HepG2 (cell line): ENCODE measurements around the gene MEIS1. TPM values are rescaled to one million over a fixed set of nuclear protein-coding genes. Genes with fewer than 3 reads are reported as not detected.

Experiments
- ATAC-seq: fragments of 200-7000 bp; cut with Tn5 transposase; 3 replicates; pipeline ENCODE4 v1.9.1; 2020; ENCODE audit warnings: mild to moderate bottlenecking, moderate library complexity
- BruUV-seq: library from RNA; stranded (reverse); fragments of 400-500 nt; replicated peaks from 2 replicates; lab custom pipeline; 2021; lab: Mats Ljungman, UMichigan
- CTCF ChIA-PET: fragments of 300-600 bp; formaldehyde crosslinking; extraction: SDS; loops from one replicate; lab custom pipeline; 2021; ENCODE audit warnings: low total read pairs, inconsistent platforms, low intra/inter-chr PET ratio; lab: Yijun Ruan, JAX
- POLR2A ChIA-PET: fragments of 350-600 bp; sonication (Branson Sonifier 250); formaldehyde crosslinking; loops from one replicate; lab custom pipeline; 2020; ENCODE audit warnings: antibody characterized with exemption, inconsistent platforms; lab: Yijun Ruan, JAX
- DNase-seq: peaks from one replicate; pipeline ENCODE4 v3.0.0-alpha.2; 2015; ENCODE audit warnings: low spot score
- FAIRE-seq: peaks from 3 replicates; lab custom pipeline; 2011; peaks lifted over from hg19 to GRCh38; lab: Jason Lieb, UNC
- H2AFZ ChIP-seq: one replicate; pipeline ENCODE4 v1.6.1; 2011; ENCODE audit warnings: low read length, inconsistent platforms
- H3K27ac ChIP-seq: fragments of 300-600 bp; 3 replicates; pipeline ENCODE4 v1.8.0; 2011; ENCODE audit warnings: mixed run types, mild to moderate bottlenecking, mixed read lengths, low read length, inconsistent platforms; ENCODE audit not compliant: insufficient read depth; ENCODE audit errors: extremely low read length
- H3K27me3 ChIP-seq, 2 experiments: fragments of 200-600 bp in 1 of 2; 2 replicates in 1 of 2; 3 replicates in 1 of 2; pipeline versions ENCODE4 v1.6.0 to v1.8.0; 2011; ENCODE audit warnings: low read length in 2 of 2, mild to moderate bottlenecking in 2 of 2, moderate library complexity in 2 of 2, inconsistent platforms in 1 of 2; ENCODE audit not compliant: insufficient read depth in 2 of 2, control insufficient read depth in 1 of 2
- H3K36me3 ChIP-seq, 2 experiments: fragments of 200-600 bp in 1 of 2; replicated peaks in 1 of 2; 2 replicates in 1 of 2; 3 replicates in 1 of 2; pipeline versions ENCODE4 v1.5.1 to v1.8.0; 2011; ENCODE audit warnings: low read length in 2 of 2, inconsistent platforms in 1 of 2; ENCODE audit not compliant: insufficient read depth in 2 of 2, control insufficient read depth in 1 of 2
- H3K4me1 ChIP-seq: 2 replicates; pipeline ENCODE4 v1.5.1; 2012; ENCODE audit warnings: low read length, inconsistent platforms; ENCODE audit not compliant: insufficient read depth
- H3K4me2 ChIP-seq: 2 replicates; pipeline ENCODE4 v1.6.0; 2011; ENCODE audit warnings: low read depth, low read length, inconsistent platforms
- H3K4me3 ChIP-seq, 3 experiments: fragments of 200-600 bp in 1 of 3; sonication (generic), shearing (Covaris generic) in 1 of 3; replicated peaks in 1 of 3; 2 replicates each; pipeline ENCODE4 v1.5.1; 2011 to 2016; ENCODE audit warnings: low read length in 3 of 3, inconsistent platforms in 2 of 3, low read depth in 2 of 3, mild to moderate bottlenecking in 2 of 3, control low read depth in 1 of 3, mixed read lengths in 1 of 3; ENCODE audit not compliant: insufficient read depth in 1 of 3
- H3K79me2 ChIP-seq: one replicate; pipeline ENCODE4 v1.6.1; 2011; ENCODE audit warnings: low read length, inconsistent platforms; ENCODE audit not compliant: insufficient read depth
- H3K9ac ChIP-seq: 2 replicates; pipeline ENCODE4 v1.6.0; 2011; ENCODE audit warnings: mild to moderate bottlenecking, low read depth, low read length, inconsistent platforms; ENCODE audit not compliant: insufficient read depth
- H3K9me3 ChIP-seq: 2 replicates; pipeline ENCODE4 v1.5.1; 2012; ENCODE audit warnings: mild to moderate bottlenecking, low read length
- H4K20me1 ChIP-seq: 2 replicates; pipeline ENCODE4 v1.6.0; 2011; ENCODE audit warnings: inconsistent platforms, mild to moderate bottlenecking, low read length, moderate library complexity; ENCODE audit not compliant: insufficient read depth
- ATF3 ChIP-seq: sonication (generic); formaldehyde crosslinking; IDR thresholded peaks from 2 replicates; pipeline ENCODE4 v1.4.0; 2020; ENCODE audit warnings: missing genetic modification reagents
- ATF7 ChIP-seq, 2 experiments: fragments of 450-650 bp in 1 of 2; sonication (generic) in 1 of 2; formaldehyde crosslinking in 1 of 2; IDR thresholded peaks; 2 replicates each; pipeline versions ENCODE4 v1.4.0 to v1.6.1; 2016 to 2020; ENCODE audit warnings: antibody characterized with exemption in 1 of 2, mild to moderate bottlenecking in 1 of 2, missing genetic modification reagents in 1 of 2
- FOXJ3 ChIP-seq: sonication (generic); formaldehyde crosslinking; IDR thresholded peaks from 2 replicates; pipeline ENCODE4 v1.4.0; 2020; ENCODE audit warnings: missing genetic modification reagents, mild to moderate bottlenecking, borderline replicate concordance
- FOXK1 ChIP-seq: sonication (generic); formaldehyde crosslinking; IDR thresholded peaks from 2 replicates; pipeline ENCODE4 v1.4.0; 2020; ENCODE audit warnings: low read depth, missing genetic modification reagents, borderline replicate concordance
- NRL ChIP-seq: sonication (generic); formaldehyde crosslinking; IDR thresholded peaks from 2 replicates; pipeline ENCODE4 v1.5.0; 2020; ENCODE audit warnings: missing genetic modification reagents, mild to moderate bottlenecking, moderate library complexity, borderline replicate concordance
- SETDB1 ChIP-seq: sonication (generic); formaldehyde crosslinking; IDR thresholded peaks from 2 replicates; pipeline ENCODE4 v1.5.1; 2020; ENCODE audit warnings: missing genetic modification reagents, mild to moderate bottlenecking, borderline replicate concordance
- SIX1 ChIP-seq: sonication (generic); formaldehyde crosslinking; IDR thresholded peaks from 2 replicates; pipeline ENCODE4 v1.4.0; 2020; ENCODE audit warnings: missing genetic modification reagents, borderline replicate concordance
- YY1 ChIP-seq: IDR thresholded peaks from 2 replicates; pipeline ENCODE4 v1.6.1; 2011; ENCODE audit warnings: low read length, low read depth, moderate library complexity, mild to moderate bottlenecking; ENCODE audit not compliant: insufficient read depth, insufficient replicate concordance
- ZBTB21 ChIP-seq: sonication (generic); formaldehyde crosslinking; IDR thresholded peaks from 2 replicates; pipeline ENCODE4 v1.4.0; 2020; ENCODE audit warnings: missing genetic modification reagents
- ZNF18 ChIP-seq: sonication (generic); formaldehyde crosslinking; IDR thresholded peaks from 2 replicates; pipeline ENCODE4 v1.8.0; 2022; ENCODE audit warnings: mild to moderate bottlenecking, missing genetic modification reagents; ENCODE audit not compliant: insufficient replicate concordance
- ZNF180 ChIP-seq: sonication (generic); formaldehyde crosslinking; IDR thresholded peaks from 2 replicates; pipeline ENCODE4 v1.4.0; 2020; ENCODE audit warnings: low read depth, missing genetic modification reagents, borderline replicate concordance
- ZNF510 ChIP-seq: sonication (generic); formaldehyde crosslinking; IDR thresholded peaks from 2 replicates; pipeline ENCODE4 v1.4.0; 2020; ENCODE audit warnings: low read depth, mild to moderate bottlenecking, missing genetic modification reagents
- ZNF607 ChIP-seq: sonication (generic); formaldehyde crosslinking; IDR thresholded peaks from 2 replicates; pipeline ENCODE4 v1.5.1; 2020; ENCODE audit warnings: missing genetic modification reagents, mild to moderate bottlenecking, borderline replicate concordance
- WGBS: methylation state at CpG from one replicate; pipeline ENCODE4 v1.1.6; 2017; ENCODE audit warnings: low lambda C conversion rate; 5-methylcytosine and 5-hydroxymethylcytosine counted together
- in situ Hi-C: cut with HindIII; loops from 2 replicates; pipeline ENCODE4 v1.10.0; 2017; ENCODE audit warnings: low pct_unique_long_range_greater_than_20kb; ENCODE audit not compliant: extremely low pct_ligation_motif_present
- intact Hi-C: fragments of 100-400 bp; cut with micrococcal nuclease; formaldehyde crosslinking; loops from one replicate; pipeline ENCODE4 v1.10.0; 2022; ENCODE audit not compliant: unreplicated experiment
- polyA plus RNA-seq, 8 experiments: library from polyadenylated mRNA; depleted of rRNA in 3 of 8; stranded (reverse) in 7 of 8; unstranded in 1 of 8; fragments of >200 nt; fragmentation: Illumina TruSeq in 4 of 8; extraction: Trizol in 4 of 8; gene quantifications; 2 replicates each; pipeline versions ENCODE4 v1.2.1 to v1.2.3, GENCODE V29; 2011 to 2016; ENCODE audit warnings: low read depth in 4 of 8, missing spikeins in 1 of 8, mixed read lengths in 1 of 8; ENCODE audit not compliant: insufficient read depth in 1 of 8
- total RNA-seq, 5 experiments: library from RNA; depleted of rRNA; stranded (reverse); fragments of >200 nt; fragmentation: Illumina TruSeq; extraction: Trizol; gene quantifications; 2 replicates each; pipeline ENCODE4 v1.2.3, GENCODE V29; 2016; ENCODE audit warnings: low read depth in 1 of 5

Gene MEIS1
- total and polyA plus RNA-seq, 2 of the 13 experiments (the other 11 are each of a cell fraction or from before 2014, with no cell fraction given): 3.8 to 6.0 TPM

DNA sequence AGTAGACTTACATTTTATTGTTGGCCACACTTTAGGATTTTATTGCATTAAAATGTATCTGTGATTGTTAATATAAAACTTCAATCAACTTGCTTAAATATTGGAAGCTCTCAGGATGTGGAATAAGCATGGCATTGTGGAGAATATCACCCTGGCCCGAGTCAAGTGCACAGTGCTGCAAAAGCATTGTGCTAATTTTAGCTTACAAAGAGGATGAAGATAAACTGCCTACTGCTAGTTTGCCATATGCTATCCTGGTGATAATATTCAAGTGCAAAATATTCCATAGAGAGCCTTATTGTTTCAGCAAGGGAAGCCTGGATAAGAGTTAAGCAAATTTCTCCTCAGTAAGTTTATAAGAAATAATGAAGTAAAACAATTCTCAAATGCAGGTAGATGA lies 54.5 kb downstream of the MEIS1 start:
- H3K4me1 ChIP-seq: peaks cover 8% of the 10 kb centered on the region
- POLR2A ChIA-PET: no interaction called here
- no peak overlapping the region for H3K9ac ChIP-seq
- no peak for FAIRE-seq
- intact Hi-C loops (no loop called here), in situ Hi-C loops (no loop called here)
- no peak for ATAC-seq
- H3K36me3 ChIP-seq: no peaks in the 10 kb centered on the region
- TF ChIP-seq ZNF18 (CRISPR knock-in tag): no peak
- no peak for TF ChIP-seq NRL (CRISPR knock-in tag)
- no peak for TF ChIP-seq ZNF607 (CRISPR knock-in tag)
- TF ChIP-seq FOXJ3 (CRISPR knock-in tag): no peak
- TF ChIP-seq ATF7 (IDR thresholded peaks at IDR 0.05): no peak
- no peak for TF ChIP-seq ATF7 (CRISPR knock-in tag; IDR thresholded peaks at IDR 0.05)
- TF ChIP-seq SETDB1 (CRISPR knock-in tag): no peak
- TF ChIP-seq FOXK1 (CRISPR knock-in tag): no peak
- no peak for TF ChIP-seq ZNF180 (CRISPR knock-in tag)
- TF ChIP-seq SIX1 (CRISPR knock-in tag): no peak
- TF ChIP-seq YY1: no peak
- no peak for TF ChIP-seq ZNF510 (CRISPR knock-in tag)
- TF ChIP-seq ZBTB21: no peak
- TF ChIP-seq ATF3 (CRISPR knock-in tag): no peak
- H3K9me3 ChIP-seq: no peaks in the 10 kb centered on the region
- no peak overlapping the region for H2AFZ ChIP-seq
- H3K4me2 ChIP-seq: no peak overlapping the region
- no peaks in the 10 kb centered on the region for H3K79me2 ChIP-seq
- no peak for DNase-seq
- BruUV-seq: no TSS peak
- H3K27me3 ChIP-seq: no peaks in the 10 kb centered on the region
- no peak overlapping the region for H3K4me3 ChIP-seq
- no peaks in the 10 kb centered on the region for H4K20me1 ChIP-seq
- 79% methylated on average over 1 of the region's 1 CpG for WGBS
- H3K27ac ChIP-seq: no peak overlapping the region
- CTCF ChIA-PET: no interaction called here
